CD1c-positive myeloid dendritic cell (primary cell): ENCODE results near the gene DPYSL4.

ENCODE experiments used
- DNase-seq: peaks from one replicate; pipeline ENCODE4 v3.0.0-alpha.2; 2016; ENCODE audit errors: extremely low spot score

Gene DPYSL4

GRCh38 chr10:132163826-132164515 is 22.8 kb upstream of the DPYSL4 start:
- DNase-seq: no peak

DNA sequence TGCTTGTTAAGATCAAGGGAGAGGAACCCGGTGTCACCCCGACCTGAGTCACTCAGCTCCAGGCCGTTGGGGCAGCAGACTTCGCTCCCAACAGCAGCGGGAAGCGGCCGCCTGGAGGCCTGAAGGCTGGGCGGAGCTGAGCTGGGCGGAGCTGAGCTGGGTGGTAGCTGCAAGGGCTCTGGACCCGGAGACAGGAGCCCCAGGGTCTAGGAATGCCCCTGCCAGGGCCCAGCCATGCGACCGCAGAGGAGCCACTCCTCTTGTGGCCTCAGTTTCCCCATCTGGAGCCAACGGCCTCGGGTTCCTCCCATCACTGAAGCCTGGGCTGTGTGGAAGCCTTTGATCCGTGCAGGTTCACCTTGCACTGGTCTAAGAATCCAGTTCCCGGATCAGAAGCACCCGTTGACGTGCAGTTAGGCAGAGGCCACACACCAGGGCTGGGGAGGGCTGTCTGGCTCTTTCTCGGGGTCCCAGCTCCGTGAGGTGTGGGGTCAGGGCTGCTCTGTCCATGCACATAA is 21.9 kb upstream of the DPYSL4 start:
- no peak for DNase-seq

DNA sequence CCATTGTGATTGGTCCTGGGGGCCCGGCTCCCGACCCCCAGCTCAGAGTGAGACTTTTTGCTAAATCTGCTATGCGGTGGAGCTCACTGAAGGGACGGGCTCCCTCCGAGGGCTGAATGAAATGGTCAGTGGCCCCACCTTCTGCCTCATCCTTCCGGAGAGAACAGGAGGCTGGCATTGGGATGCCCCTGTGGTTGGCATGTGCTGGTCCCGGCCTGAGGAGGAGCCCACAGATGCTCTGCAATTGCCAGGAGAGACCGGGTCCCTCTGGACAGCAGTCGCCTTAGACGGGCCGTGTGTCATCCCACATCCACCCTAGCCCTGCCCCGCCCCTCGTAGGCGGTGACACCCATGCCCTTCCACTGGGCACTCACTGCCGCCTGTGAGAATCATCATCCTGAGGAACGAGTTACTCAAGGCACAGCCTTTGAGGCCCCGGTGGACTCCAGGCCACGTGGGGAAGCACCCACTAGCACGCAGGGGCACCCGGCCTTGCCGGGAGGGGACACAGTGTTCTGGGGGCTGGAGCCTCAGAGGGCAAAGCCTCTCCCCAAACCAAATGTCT is 21.2 kb upstream of the DPYSL4 start:
- no peak for DNase-seq

DNA sequence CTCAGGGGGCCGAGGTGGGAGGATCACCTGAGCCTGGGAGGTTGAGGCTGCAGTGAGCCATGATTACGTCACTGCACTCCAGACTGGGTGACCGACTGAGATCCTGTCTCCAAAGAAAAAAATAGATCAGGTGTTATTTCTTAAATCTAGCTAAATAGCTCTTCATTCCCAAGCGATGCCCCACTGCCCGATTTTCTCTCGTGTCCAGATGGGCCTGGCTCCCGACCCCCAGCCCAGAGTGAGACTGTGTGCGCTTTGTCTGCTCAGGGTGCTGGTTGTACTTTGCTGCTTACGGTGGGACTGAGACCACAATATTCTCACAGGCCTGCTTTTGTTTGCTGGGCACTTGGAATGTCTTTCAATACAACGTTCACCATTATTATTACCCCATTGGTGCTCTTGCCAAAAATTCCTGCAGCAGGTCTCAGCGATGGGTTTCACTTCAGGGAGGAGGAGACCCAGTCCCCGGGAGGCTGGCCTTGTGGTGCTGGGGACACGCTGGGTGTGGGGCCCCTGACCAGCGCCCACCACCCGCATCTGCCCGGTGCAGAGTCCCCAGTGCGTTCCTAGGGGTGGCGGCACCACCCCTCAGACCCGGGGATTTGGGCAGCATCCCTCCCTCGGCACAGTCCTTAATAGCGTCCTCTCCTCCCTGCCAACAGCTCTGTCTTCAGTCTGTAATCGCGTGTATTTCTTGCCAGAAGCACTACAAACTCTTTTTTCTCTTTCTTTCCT is 20.4 kb upstream of the DPYSL4 start:
- no peak for DNase-seq

GRCh38 chr10:132167041-132167674 is 19.6 kb upstream of the DPYSL4 start:
- DNase-seq: no peak

DNA sequence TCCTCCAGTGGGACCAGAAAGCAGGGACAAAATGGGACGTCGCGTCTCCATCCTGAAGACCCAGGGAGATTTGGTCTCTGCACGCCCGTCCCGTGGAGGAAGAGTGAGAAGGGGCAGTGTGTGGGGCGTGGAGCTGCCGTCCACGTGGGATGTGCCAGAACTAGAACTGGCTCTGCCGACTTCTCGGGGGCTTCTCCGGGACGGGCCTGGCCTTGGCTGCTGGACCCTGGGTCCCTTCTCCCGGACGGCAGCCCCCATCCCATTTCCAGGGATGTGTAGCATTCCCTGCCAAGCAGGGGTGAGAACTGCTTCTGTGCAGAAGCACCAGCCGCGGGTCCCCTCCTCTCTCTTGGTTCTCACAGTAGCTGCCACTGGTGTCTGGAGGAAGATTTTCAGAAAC is 18.8 kb upstream of the DPYSL4 start:
- DNase-seq: no peak

DNA sequence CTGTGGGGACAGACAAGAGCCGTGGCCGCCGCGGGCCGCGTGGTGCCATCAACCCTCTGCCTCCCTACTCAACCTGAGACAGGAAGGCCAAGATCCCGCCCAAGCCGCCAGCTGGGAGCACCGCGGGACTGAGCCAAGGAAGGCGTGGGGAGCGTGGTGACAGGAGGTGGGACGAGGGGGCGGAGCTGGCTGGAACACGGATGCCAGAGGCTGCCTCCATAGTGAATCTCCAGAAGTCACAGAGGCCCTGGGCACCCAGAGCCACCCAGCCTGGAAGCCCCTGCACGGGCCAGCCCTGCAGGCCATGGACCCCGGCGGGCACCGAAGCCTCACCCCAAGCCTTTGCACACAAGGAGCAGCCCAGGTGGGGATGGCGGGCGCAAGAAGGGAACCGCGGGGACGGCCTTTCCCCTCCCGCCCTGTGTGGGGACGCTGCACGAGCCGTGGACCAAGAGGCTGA is 18.1 kb upstream of the DPYSL4 start:
- DNase-seq: no peak

- DNase-seq: no peak
Observed at GRCh38 chr10:132169031-132169765, 17.6 kb upstream of the DPYSL4 start.

GRCh38 chr10:132169766-132170560 is 16.8 kb upstream of the DPYSL4 start:
- DNase-seq: no peak

GRCh38 chr10:132170561-132171361 is 16.0 kb upstream of the DPYSL4 start:
- no peak for DNase-seq

DNA sequence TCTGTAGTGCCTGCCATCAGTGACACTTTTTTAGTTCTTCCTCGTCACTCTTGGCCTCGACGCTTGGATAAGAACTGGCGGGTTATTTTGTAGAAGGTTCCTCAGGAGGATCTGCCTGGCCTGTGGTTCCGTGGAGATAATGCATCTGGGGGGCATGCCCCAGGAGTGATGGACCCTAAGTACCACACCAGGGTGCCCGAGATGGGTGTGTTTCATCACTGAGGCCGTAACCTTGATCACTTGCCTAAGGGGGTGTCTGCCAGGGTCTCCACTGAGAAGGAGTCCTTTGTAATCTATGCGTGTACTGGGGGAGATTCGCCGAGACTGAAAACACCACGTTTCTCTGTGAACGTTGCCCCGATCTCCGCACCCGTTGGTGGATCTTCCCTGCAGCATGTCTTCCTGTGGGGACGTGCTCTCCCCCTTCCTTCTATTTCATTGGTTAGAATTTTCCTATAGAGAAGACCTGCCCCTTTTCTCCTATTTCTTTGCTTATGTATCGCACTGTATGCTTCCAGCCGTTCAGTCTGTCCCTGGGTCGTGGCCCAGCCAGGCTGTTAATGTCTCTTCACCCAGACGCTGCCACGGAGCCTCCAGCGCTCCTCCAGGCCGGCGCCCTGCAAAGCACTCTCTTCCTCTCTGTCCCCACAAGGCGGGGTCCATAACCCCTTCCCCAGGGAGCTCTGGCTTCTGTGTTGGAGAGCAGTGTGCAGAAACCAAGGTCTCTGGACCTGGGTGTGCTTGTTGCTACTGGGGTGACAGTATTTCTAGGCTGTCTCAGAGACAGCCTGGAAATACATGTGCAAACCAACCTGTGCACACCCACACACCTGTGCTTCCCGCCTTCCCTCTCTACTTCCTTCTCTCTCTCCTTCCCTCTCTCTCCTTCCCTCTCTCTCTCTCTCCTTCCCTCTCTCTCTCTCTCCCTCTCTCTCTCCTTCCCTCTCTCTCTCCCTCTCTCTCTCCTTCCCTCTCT is 14.4 kb upstream of the DPYSL4 start:
- DNase-seq: no peak

DNA sequence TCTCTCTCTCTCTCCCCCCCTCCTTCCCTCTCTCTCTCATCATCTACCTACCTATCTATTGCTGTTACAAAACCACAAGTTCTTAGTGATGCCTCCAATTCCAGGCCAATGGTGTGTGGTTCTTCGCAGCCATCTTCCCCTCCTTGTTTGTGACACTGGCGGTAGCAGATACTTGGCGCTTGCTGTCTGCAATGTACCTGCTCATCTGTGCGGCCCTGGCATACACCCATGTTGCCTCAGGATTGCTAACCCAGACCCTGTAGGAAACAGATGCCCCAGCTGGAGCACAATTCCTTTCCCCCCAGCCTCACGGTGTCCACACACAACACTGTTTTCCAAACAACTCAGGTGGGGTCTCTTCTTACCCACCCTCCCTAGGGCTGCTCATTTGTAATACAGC is 13.6 kb upstream of the DPYSL4 start:
- DNase-seq: no peak

DNA sequence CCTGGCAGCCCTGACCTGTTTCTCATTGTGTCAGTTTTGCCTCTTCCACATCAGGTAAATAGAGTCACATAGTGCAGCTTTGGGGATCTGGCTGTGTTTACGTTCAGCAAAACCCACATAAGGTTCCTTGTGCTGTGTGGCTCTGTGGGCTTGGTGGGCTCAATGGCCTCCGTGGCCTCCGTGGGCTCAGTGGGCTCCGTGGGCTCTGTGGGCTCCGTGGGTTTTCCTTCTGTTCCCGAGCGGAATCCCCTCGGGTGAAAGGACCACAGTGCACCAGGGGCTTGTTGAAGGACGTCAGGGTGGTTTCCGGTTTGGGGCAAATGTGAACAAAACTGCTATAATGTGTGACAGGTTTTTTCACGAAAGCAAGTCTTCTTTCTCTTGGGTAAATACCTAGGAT is 12.5 kb upstream of the DPYSL4 start:
- DNase-seq: no peak

- no peak for DNase-seq
Observed at GRCh38 chr10:132175408-132175807, 11.3 kb upstream of the DPYSL4 start.

GRCh38 chr10:132175907-132176581 is 10.7 kb upstream of the DPYSL4 start:
- DNase-seq: no peak

DNA sequence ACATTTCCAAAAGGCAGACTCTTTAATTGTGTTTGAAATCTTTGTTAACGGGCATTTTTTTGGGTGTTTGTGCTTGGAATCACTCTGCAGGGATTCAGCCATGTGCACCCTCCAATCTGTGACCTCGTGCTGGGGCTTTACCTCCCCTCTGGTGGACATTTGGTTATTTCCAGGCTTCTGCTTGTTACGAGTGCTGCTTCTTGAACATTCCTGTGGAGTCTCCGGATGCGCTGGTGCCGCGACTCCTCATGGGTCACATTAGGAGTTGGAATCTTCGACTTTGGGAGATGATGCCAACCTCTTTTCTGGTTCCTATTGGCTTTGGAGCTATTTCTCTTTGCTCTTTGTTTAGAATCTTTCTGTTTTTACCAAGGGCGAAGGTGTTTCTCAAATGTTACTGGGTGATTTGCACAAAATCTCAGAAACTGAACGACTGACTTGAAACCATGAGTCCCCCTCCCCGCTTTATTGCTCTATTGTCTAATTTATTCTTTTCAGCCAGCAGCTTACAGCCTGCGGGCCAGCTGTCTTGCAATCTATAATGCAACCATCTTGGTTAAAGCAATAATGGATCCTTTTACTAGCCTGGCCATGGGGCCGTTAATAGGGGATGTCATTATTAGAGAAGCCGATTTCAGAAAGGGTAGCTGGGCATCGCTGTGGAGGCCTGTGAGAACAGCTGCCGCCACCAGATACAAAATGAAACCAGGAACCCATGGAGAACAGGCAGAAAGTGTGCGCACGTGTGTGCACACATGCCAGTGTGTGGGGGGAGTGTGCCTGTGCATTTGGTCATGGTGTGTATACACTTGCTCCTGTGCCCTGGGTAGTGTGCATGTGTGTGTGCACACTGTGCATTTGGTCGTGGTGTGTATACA is 9.9 kb upstream of the DPYSL4 start:
- no peak for DNase-seq

DNA sequence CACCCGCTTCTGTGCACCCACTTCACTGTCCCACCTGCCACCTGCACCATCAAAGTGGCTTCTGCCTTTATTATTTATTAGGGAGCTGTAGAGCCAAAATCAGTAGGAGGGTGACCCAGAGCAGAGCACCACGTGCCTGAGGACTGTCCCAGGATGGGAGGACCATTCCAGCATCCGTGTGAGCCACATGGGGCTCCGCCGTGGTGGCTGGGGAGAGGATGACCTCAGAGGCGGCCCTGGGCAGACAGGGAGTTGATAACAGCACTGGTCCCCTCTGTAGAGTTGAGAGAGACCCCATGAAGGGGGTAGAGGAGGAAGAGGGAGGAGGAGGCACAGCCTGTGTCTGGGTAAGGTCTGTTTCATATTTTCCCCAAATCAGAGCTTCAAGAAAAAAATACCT is 8.7 kb upstream of the DPYSL4 start:
- DNase-seq: no peak
